Myometrial cell (primary cell): ENCODE data around the gene SYT13. TPM values are rescaled to one million over a fixed set of nuclear protein-coding genes. Genes with fewer than 3 reads are reported as not detected.

ENCODE experiments used
- total RNA-seq: library from RNA; depleted of rRNA; stranded (reverse); fragments of >200 nt; gene quantifications from 2 replicates; pipeline ENCODE4 v1.2.3, GENCODE V29; 2015

The SYT13 gene, protein sequence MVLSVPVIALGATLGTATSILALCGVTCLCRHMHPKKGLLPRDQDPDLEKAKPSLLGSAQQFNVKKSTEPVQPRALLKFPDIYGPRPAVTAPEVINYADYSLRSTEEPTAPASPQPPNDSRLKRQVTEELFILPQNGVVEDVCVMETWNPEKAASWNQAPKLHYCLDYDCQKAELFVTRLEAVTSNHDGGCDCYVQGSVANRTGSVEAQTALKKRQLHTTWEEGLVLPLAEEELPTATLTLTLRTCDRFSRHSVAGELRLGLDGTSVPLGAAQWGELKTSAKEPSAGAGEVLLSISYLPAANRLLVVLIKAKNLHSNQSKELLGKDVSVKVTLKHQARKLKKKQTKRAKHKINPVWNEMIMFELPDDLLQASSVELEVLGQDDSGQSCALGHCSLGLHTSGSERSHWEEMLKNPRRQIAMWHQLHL
- total RNA-seq: not detected in 2 replicates

DNA sequence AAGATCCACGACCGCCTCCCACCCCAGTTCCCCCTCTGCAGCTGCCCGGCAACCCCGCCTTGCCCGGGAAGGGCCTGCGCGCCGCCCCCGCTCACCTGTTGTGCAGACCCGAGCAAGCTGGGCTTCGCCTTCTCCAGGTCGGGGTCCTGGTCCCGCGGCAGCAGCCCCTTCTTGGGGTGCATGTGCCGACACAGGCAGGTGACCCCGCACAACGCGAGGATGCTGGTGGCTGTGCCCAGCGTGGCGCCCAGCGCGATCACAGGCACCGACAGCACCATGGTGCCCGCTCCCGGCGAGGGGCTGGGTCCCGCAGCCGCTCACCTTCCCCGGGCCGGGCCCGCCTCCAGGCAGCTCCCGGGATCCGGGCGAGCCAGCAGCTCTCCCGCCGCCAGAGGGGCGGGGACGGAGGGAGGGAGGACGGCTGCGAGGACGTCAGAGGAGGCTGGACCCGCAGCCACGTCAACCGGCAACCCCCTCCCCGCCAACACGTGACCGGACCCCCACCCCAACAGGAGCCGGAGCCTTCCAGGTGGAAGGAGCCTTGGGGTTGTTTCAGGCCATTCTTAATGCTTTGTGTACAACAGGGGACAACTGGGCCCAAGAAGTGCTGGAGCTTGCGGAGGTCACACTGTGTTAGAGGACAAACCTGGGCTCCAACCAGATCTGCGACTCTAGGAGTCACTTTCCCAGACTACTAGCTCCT, at the start of gene SYT13:
Gene SYT13 (minus strand): TSS at position 412 of the 703 bp plus-strand sequence. CDS start 134 bp downstream, at position 278.

Other genes with a start within 250 kb of the SYT13 start
- 1.2 and 2.3 TPM in 2 replicates for gene PRDM11, start 139.7 kb downstream of the SYT13 start, total RNA-seq